A549 (cell line): ENCODE measurements around the gene KCNH3.

Experiments
- CTCF ChIP-seq: fragments of >200 bp; sonication (Bioruptor Twin); formaldehyde crosslinking; IDR thresholded peaks from 3 replicates; pipeline ENCODE4 v1.5.1; 2016
- EP300 ChIP-seq, 2 experiments: fragments of >200 bp; sonication (Bioruptor Twin); formaldehyde crosslinking; IDR thresholded peaks; 2 replicates in 1 of 2; 3 replicates in 1 of 2; pipeline ENCODE4 v1.6.1; 2016 to 2017
- ESRRA ChIP-seq: fragments of 150-350 bp; IDR thresholded peaks from 2 replicates; pipeline ENCODE4 v1.6.1; 2014; ENCODE audit warnings: mild to moderate bottlenecking, low read length, borderline replicate concordance
- RNF2 ChIP-seq: fragments of 200-600 bp; sonication (generic); IDR thresholded peaks from 2 replicates; pipeline ENCODE4 v1.6.1; 2016; ENCODE audit warnings: low read depth, mild to moderate bottlenecking, antibody characterized with exemption, moderate library complexity, borderline replicate concordance

DNA sequence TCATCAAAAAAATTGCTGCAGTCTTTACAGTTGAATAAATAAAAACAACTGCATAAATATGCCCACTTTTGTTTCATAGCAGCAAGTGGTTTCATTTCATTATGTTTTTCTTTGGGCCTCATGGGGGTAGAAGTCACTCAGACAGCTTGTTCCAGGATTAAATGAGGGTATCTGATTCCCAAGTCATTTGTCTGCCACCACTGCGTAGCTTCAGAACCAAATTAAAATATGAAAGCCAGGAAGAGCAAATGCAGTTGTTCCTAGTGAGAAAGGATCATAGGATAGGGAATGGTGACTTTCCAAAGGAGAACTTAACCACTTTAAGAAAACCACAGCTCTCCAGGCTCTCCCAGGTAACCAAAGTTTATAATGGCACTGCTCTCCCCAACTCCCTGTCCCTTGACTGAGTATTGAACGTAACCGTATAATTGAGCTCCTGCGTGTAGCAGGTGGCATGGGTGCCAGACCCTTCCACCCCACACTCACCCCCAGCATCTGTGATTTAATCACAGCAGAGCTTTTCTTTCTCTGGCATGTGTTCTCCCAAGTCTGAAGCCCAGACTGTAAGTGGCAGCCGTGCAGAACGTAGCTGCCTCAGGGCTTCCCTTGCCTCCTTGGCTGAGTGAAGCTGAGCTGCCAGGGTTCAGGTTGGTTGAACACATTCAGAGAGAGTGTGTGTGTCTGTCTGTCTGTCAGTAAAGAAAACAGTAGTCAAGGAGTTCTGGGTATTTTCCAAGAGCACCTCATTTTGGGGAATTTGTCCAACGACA, 11.3 kb upstream of the KCNH3 start:
- TF ChIP-seq CTCF (no peak), RNF2 (no peak), EP300 (IDR thresholded peaks at IDR 0.05) (no peak), ESRRA (no peak)
